ENCODE results near the gene ARFGEF3.

Gene ARFGEF3

GRCh38 chr6:138184230-138184629 lies 22.5 kb downstream of the ARFGEF3 start:
- TF ChIP-seq, protein P1, sequence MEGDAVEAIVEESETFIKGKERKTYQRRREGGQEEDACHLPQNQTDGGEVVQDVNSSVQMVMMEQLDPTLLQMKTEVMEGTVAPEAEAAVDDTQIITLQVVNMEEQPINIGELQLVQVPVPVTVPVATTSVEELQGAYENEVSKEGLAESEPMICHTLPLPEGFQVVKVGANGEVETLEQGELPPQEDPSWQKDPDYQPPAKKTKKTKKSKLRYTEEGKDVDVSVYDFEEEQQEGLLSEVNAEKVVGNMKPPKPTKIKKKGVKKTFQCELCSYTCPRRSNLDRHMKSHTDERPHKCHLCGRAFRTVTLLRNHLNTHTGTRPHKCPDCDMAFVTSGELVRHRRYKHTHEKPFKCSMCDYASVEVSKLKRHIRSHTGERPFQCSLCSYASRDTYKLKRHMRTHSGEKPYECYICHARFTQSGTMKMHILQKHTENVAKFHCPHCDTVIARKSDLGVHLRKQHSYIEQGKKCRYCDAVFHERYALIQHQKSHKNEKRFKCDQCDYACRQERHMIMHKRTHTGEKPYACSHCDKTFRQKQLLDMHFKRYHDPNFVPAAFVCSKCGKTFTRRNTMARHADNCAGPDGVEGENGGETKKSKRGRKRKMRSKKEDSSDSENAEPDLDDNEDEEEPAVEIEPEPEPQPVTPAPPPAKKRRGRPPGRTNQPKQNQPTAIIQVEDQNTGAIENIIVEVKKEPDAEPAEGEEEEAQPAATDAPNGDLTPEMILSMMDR (conservative IDR thresholded peaks at IDR 0.05; ENCODE audit: low read length): no peak
- DNase-seq (ENCODE audit: low read depth): no peak
- no peak overlapping the region for H3K4me3 ChIP-seq (ENCODE audit: low read length)

DNA sequence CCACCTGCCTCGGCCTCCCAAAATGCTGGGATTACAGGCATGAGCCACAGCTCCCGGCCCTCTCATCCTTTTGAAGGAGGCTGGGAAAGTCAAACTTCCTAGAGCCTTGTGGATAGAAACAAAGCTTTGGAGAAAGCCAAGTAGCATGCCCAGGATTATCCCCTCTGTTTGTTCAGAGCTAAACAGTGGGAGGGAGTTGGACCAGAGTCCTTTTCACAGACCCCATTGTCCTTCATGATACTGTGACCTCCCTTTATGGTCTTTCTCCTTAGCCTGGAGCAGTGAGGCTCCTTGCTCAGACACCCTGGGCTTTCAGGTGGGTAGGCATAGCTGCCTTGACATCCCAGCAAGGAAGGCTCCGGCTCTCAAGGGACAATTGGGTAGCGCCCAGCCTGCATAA lies 25.4 kb downstream of the ARFGEF3 start:
- no peak overlapping the region for H3K4me3 ChIP-seq (ENCODE audit: low read length)
- DNase-seq (ENCODE audit: low read depth): no peak
- TF ChIP-seq, protein P1 (conservative IDR thresholded peaks at IDR 0.05; ENCODE audit: low read length): no peak

- no peak overlapping the region for H3K4me3 ChIP-seq (ENCODE audit: low read length)
- TF ChIP-seq, protein P1 (conservative IDR thresholded peaks at IDR 0.05; ENCODE audit: low read length): no peak
- DNase-seq (ENCODE audit: low read depth): no peak
Measured at GRCh38 chr6:138188278-138188941, 26.7 kb downstream of the ARFGEF3 start.

- no peak for DNase-seq (ENCODE audit: low read depth)
- H3K4me3 ChIP-seq (ENCODE audit: low read length): no peak overlapping the region
- TF ChIP-seq, protein P1 (conservative IDR thresholded peaks at IDR 0.05; ENCODE audit: low read length): no peak
Measured at GRCh38 chr6:138194287-138194686, 32.5 kb downstream of the ARFGEF3 start.

DNA sequence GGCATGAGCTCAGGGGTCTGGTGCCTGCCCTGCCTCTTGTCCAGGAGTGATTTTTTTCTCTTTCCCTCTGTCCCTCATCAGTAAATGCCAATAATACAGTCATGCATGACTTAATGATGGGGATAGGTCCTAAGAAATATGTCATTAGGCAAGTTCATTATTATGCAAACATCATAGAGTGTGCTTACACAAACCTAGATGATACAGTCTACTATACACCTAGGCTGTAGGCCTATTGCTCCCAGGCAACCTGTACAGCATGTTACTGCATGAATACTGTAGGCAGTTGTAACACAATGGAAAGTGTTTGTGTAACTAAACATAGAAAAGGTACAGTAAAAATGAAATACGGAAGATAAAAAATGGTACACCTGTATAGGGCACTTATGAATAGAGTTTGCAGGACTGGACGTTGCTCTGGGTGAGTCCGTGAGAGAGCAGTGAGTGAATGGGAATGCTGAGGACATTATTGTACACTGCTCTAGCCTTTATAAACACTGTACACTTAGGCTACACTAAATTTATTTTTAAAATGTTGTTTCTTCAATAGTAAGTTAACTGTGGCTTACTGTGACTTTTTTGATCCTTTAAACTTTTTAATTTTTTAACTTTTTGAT lies 34.5 kb downstream of the ARFGEF3 start:
- TF ChIP-seq, protein P1 (conservative IDR thresholded peaks at IDR 0.05; ENCODE audit: low read length): no peak
- no peak overlapping the region for H3K4me3 ChIP-seq (ENCODE audit: low read length)
- no peak for DNase-seq (ENCODE audit: low read depth)

- no peak for DNase-seq (ENCODE audit: low read depth)
- no peak overlapping the region for H3K4me3 ChIP-seq (ENCODE audit: low read length)
- TF ChIP-seq, protein P1 (conservative IDR thresholded peaks at IDR 0.05; ENCODE audit: low read length): no peak
Measured at GRCh38 chr6:138197570-138197969, 35.8 kb downstream of the ARFGEF3 start.

DNA sequence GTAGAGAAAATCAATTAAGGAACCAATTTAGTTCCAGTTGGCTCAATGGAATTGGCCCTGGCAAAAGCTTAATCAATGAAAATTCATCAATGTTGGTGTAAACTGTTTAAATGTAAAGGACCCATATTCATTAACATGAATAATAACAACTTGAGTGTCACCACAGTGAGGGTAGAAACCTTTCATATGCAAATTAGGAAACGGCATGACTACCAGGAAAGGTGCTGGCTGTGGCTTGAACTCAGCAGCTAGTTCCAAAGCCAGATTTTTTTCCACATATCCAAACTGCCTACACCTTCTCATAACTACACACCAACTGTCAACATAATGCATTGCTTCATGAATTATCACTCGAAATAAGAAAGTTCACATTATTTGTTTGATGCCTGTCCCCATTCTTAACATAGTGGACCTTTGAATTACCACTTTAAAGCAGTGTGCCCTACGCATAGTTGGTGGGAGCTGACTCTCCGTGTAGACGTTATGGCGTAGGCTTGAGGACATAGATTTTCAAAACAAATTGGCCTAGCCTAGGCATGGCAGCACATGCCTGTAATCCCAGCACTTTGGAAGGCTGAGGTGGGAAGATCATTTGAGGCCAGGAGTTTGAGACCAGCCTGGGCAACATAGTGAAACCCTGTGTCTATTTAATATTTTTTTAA lies 36.8 kb downstream of the ARFGEF3 start:
- TF ChIP-seq, protein P1 (conservative IDR thresholded peaks at IDR 0.05; ENCODE audit: low read length): no peak
- no peak for DNase-seq (ENCODE audit: low read depth)
- no peak overlapping the region for H3K4me3 ChIP-seq (ENCODE audit: low read length)
